GM18505 (cell line): ENCODE data around the gene ESPL1.

Experiments used
- ATAC-seq: cut with Tn5 transposase; IDR thresholded peaks from one replicate; pipeline ENCODE4 v1.9.1; 2021; ENCODE audit not compliant: unreplicated experiment
- POLR2A ChIP-seq: IDR thresholded peaks from 4 replicates; pipeline ENCODE4 v1.6.1; 2011; ENCODE audit warnings: borderline replicate concordance; ENCODE audit not compliant: insufficient read depth, insufficient read length; ENCODE audit errors: extremely low read depth

ESPL1 gene

DNA sequence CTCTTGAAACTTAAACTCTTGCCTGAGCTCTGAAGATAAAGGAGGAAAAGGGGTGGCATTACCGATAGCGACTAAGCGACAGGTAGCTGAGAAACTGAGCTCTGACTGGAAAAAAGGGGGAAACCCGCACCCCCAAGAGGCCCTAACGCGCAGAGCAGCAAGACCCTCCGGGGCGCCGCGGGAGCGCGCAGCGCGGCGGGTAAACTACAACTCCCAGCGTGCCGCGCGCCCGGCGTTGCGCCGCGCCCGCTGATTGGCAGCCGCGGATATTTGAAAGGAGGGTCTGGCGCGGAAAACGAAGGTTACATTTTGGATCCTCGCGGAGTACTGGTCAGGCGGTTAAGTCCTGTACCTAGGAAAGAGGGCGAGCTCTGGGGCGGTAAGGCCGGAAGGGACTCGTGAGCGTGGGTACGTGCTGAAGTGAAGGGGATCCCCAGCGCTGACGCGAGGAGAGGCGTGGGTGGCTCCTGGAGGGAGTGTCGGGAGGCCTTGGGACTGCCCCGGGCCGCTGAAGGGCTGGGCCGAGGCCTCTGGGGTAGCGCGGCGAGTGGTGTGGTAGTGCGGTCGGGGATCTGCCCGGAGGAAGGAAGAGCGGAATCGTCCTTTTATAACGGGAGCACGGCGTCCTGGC is at the start of gene ESPL1:
ESPL1 (plus strand) TSS at position 301 of the 631 bp plus-strand sequence. CDS start 468 bp downstream, outside the sequence.
- TF ChIP-seq POLR2A, result peak; percentile 53
- peak; percentile 82 for ATAC-seq

DNA sequence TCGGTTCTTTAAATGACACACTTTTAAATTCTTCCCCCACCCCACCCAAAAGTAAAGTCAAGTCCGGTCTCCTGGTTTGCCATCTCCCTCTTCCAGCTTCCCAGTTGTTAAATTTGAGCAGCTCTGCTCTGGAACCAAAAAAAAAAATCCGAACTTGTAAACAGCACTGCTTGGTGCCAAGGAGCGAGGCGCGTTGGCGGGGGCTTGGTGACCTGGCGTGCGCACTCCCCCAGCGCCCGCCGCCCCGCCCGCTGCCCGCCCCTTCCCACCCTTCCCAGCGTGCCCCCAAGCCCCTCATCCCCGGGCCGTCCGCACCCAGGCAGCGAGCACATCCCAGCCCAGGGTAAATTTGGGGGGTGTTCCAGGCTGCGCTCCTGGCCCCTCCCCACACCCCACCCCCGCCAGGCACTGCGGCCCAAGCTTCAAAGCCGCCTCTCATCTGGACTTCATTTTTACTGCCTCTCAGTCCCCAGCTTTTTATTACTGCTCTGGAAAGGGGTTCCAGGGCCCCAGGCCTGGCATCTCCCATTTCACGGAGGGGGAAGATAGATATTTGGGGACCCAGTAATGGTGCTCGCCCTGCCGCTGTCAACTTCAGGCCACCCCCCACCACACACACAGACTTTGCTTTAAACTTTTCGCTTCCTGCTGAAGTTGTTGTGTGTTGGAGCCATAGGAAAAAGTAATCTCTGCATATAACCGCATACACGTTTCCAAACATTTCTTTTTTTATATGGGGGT is 49.4 kb upstream of the ESPL1 start:
- no peak for TF ChIP-seq POLR2A

DNA sequence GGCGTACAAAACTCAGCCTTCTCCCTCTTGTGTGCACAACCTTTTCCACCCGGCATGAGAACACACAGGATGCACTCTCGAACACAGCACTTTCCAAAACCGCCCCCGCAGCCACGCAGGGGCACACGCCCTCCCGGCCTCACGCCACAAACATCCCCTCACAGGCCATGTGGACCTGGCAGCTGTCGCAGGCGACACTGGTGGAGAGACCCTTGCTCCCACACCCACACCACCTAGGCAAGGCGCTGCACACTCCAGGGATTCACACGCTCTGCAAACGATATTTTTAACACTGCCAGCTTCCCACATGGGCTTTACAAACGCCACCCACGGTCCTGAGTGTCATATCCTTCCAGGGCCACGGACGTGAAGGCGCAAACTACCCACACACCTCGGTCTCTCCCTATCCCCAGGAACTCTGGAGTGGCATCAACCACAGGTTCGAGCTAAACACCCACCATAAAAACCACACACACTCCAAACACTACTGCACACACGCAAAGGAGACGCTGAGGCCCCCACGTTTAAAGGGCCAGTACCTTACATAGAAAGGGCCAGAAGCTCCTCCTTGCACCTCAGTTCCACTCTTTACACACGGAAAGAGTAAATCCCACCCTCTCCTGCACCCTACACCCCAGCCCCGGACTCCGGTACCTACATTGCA is 48.7 kb upstream of the ESPL1 start:
- no peak for ATAC-seq

More for the DNA sequence above, 49.4 kb upstream of the ESPL1 start:
- no peak for ATAC-seq

DNA sequence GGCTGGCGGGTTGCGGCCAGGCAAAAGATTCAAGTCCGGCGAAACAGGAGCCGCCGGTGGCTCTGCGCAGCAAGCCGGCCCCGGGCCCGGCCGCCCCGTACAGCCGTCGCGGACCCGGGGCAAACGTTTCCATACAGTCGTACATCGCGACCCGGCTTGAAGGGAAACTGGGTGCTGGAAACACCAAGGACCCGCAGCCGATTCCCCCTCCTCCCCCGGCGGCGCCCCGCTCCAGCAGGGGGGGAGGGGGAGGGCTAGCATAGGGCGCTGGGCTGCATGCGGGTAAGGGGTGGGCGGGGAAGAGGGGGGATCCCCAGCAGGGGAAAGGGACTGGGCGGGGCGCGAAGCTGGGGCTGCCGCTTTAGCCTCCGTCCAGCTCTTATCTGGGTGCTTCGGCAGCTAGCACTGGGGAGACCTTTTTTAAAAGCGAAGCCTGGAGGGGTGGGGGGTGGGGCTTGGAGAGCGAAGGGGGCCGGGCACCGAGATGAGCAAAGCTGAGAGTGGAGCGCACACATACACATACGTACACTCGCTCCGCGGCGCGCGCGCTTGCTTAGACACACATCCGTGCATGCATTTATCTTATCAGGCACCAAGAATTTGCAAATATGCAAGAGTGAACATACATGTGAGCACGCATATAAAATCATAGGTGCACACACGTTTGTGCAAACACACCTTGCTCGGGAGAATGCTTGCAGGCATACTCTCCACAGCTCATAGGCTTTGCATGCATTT is 48.0 kb upstream of the ESPL1 start:
- peak; percentile 13 for TF ChIP-seq POLR2A
- ATAC-seq, result peak; percentile 29

More for the DNA sequence above, 48.7 kb upstream of the ESPL1 start:
- no peak for TF ChIP-seq POLR2A

DNA sequence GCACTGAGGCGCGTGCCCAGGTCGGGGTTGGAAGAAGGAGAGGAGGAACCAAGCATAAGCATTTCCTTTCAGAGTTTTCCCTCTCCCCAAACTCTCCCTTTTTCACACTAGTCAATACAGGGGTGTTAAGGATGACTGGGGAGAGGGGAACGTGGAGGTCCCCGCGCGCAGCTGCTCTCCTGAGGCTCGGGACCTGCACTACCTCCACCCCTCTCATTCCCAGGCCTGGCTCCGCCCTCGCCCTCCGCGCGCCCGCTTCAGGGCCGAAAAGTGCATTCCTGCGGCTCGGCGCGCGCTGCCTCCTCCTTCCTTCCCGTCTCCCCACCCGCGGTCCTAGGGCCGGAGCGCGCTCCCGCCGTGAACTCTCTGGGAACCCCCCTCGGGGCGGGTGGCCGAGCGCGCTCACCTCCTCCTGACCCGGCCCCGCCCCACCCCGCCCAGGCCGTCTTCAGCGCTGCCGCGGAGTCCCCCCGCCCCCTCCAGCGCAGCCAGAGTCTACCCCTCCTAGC is 47.4 kb upstream of the ESPL1 start:
- TF ChIP-seq POLR2A, result no peak
- ATAC-seq, result peak; percentile 46

DNA sequence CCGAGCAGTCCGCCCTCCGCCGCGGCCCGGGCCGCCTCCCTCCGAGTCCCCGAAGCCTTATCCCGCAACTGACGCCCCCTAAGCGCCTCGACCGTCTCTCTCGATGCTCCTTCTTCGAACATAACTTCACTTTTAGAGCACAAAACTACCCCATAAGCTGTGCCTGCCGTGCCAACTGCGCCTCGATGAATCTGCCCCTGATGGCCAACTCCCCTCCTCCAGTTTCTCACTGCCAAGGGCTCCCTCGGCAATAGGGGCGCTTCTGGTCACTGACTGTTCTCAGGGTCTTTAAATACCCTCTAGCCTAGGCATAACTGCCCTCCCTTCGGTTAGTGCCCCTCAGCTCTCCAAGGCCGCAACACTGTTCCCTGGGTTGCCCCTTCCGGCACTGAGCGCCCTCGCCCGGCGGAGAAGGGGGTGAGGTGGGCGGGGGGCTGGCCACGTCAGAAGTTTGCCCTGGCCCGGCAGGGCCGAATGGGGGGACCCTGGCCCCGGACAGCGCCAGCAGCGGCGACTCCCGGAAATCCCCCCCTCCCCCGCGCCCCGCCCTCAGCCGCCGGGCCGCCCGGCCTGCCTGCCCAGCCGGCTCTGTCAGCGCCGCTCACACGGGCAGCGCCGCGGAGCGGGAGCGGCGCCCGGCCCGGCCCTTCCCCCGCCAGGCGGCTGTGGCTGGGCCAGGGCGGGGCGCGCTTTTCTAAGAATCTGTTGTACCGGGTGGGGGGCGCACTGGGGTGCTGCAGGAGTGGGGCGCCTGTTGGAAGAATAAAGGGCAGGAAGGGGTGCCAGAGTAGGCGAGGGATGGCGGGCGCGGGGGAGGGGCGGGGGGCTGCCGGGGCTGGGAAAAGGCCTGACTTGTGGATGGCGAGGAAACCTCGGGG is 46.7 kb upstream of the ESPL1 start:
- peak; percentile 24 for ATAC-seq
- TF ChIP-seq POLR2A, result peak; percentile 44

DNA sequence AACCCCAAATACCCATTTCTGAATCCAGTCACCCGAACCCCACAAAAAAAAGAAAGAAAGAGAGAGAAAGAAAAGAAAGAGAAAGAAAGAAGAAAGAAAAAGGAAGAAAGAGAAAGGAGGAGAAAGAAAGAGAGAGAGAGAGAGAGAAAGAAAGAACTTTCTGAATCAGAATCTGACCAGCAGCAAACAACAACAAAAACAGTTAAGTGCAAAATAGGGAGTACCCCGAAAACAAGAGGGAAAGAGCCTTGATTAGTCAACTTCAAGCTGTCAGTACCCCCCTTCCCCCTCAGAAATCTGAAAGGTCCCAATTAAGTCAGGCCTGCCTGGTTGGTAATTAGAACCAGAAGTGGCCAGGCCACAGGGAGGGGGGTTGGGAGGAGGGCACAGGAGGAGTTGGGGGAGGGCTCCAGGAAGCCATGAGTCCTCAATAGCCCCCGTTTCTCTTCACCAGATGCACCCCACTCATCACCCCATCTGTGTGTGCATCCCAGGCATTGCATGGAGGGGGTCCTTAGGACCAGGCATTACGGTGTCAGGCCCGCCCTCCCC is 45.9 kb upstream of the ESPL1 start:
- ATAC-seq, result no peak
- TF ChIP-seq POLR2A, result no peak

DNA sequence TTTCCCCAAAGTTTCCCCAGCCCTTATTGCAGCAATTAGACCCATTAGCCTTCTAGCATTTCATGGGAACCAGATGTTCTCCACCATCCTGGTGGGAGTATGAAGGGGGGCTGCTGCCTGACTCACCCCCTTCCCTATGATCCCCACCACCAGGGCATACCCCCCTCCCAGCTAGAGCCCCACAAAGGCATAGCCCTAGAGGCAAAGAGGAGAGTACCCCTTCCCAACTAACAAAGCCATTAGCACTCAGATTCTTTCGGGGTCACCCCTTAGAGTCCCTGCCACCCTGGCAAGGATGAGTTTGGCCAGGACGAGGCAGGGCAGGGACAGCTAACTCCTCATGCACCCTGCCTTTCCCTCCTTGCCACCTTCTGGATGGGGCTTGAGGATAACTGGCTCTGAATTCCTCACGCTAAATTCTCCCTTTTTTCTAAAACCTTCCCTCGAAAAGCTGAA is 45.3 kb upstream of the ESPL1 start:
- no peak for ATAC-seq
- no peak for TF ChIP-seq POLR2A

DNA sequence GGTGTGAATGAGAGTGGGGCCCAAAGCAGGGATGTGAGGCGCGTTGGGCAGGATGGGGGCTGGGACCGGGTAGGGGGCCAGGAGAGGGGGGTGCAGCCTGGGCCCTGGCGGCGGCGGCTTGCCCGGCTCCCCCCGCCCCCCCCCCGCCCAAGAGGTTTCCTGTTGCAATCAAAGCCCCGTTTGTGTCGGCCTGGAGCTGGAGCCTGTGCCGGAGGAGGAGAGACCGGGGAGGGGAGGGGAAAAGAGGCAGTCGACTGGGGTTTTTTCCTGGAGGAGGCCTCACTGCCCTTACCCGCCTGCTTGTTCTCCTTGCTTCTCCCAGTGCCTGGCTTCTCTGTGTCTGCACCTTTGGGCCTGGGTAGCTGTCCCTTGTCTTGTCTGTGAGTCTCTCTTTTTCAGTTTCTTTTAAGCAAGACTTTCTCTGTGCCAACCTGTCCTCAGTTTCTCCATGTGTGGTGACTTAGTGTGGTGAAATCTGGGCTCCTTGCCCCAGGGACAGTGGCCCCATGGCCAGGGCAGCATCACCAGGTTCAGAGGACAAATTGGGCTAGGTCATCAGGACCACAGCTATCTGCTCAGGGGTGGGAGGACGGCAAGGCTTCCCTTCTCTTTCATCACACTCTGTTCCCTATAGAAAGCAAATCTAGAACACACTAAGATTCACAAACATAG is 44.6 kb upstream of the ESPL1 start:
- TF ChIP-seq POLR2A, result no peak
- ATAC-seq, result no peak

DNA sequence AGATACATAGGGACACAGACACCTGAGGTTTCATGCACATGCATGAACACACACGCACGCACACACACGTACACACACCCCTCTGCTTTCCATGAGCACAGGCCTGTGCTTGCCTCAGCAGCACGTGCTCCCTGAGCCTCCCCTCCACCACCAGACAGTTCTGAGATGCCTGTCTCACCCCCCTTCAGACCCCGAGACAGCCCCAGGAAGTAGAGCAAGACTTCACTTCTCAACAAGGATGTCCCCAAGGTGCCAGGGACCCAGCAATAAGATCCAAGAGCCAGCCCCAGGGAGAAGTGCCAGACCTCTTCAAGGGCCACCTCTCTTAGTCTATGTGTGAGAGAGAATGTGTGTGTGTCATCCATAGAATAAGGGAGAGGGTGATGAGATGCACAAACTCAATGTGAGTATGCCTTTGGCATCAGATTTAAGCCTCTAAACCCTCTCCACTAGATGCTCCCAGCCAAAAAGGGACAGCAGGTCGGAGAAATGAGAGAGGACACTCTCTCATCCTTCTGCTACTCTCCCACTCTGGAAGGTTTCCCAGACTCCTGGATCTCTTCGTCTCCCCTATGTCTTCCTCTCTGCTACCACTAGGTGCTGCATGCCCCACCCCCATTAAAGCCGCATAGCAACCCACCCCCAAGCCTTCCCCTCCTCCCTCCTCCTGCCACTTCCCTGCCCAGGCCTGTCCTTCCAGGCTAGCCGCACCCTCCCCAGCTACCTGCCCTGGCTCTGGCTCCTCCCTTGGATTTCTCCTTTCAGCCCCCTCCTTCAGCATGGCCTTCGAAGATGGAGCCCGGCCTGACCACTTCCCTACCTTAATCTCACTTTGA is 43.8 kb upstream of the ESPL1 start:
- TF ChIP-seq POLR2A, result no peak
- no peak for ATAC-seq
